ENCODE measurements around the gene SLN.

Gene SLN

GRCh38 chr11:107721207-107721606 is 9.4 kb upstream of the SLN start:
- in situ Hi-C loops (cut with MboI; ENCODE audit: low pct_unique_long_range_greater_than_20kb, low sequenced_read_pairs, unreplicated experiment) = no loop called here
- no peak for DNase-seq (ENCODE audit: low spot score)
- no peak for TF ChIP-seq CTCF (IDR thresholded peaks at IDR 0.05; ENCODE audit: extremely low read depth, insufficient read depth, missing control alignments)

- in situ Hi-C loops (cut with MboI; ENCODE audit: low pct_unique_long_range_greater_than_20kb, low sequenced_read_pairs, unreplicated experiment) = no loop called here
- DNase-seq (ENCODE audit: low spot score) = no peak
- no peak for TF ChIP-seq CTCF (IDR thresholded peaks at IDR 0.05; ENCODE audit: extremely low read depth, insufficient read depth, missing control alignments)
These were observed 8.5 kb upstream of the SLN start for GRCh38 chr11:107720303-107720774.

GRCh38 chr11:107719557-107720302 is 7.9 kb upstream of the SLN start:
- no peak for DNase-seq (ENCODE audit: low spot score)
- in situ Hi-C loops (cut with MboI; ENCODE audit: low pct_unique_long_range_greater_than_20kb, low sequenced_read_pairs, unreplicated experiment) = no loop called here

GRCh38 chr11:107719073-107719472 is 7.2 kb upstream of the SLN start:
- no peak for TF ChIP-seq CTCF (IDR thresholded peaks at IDR 0.05; ENCODE audit: extremely low read depth, insufficient read depth, missing control alignments)
- in situ Hi-C loops (cut with MboI; ENCODE audit: low pct_unique_long_range_greater_than_20kb, low sequenced_read_pairs, unreplicated experiment) = no loop called here
- no peak for DNase-seq (ENCODE audit: low spot score)

More at GRCh38 chr11:107719557-107720302, 7.9 kb upstream of the SLN start:
- no peak for TF ChIP-seq CTCF (IDR thresholded peaks at IDR 0.05; ENCODE audit: extremely low read depth, insufficient read depth, missing control alignments)

- DNase-seq (ENCODE audit: low spot score) = no peak
- TF ChIP-seq CTCF (IDR thresholded peaks at IDR 0.05; ENCODE audit: extremely low read depth, insufficient read depth, missing control alignments) = no peak
- in situ Hi-C loops (cut with MboI; ENCODE audit: low pct_unique_long_range_greater_than_20kb, low sequenced_read_pairs, unreplicated experiment) = no loop called here
These were observed 5.2 kb upstream of the SLN start for GRCh38 chr11:107716884-107717532.

- in situ Hi-C loops (cut with MboI; ENCODE audit: low pct_unique_long_range_greater_than_20kb, low sequenced_read_pairs, unreplicated experiment) = no loop called here
- no peak for TF ChIP-seq CTCF (IDR thresholded peaks at IDR 0.05; ENCODE audit: extremely low read depth, insufficient read depth, missing control alignments)
- no peak for DNase-seq (ENCODE audit: low spot score)
These were observed 1.2 kb upstream of the SLN start for GRCh38 chr11:107713009-107713408.
